H1 (cell line): Measurements from ENCODE around the gene PELI2. TPM values are rescaled to one million over a fixed set of nuclear protein-coding genes. Genes with fewer than 3 reads are reported as not detected.

Experiments
- ATF2 ChIP-seq: IDR thresholded peaks from 2 replicates; pipeline ENCODE4 v1.6.1; 2012; ENCODE audit warnings: low read length, inconsistent platforms
- EGR1 ChIP-seq: IDR thresholded peaks from 2 replicates; pipeline ENCODE4 v1.6.1; 2011; ENCODE audit warnings: low read depth, low read length, borderline replicate concordance
- EZH2 ChIP-seq: fragments of 200-600 bp; sonication (generic); IDR thresholded peaks from 2 replicates; pipeline ENCODE4 v1.7.1; 2012; ENCODE audit warnings: low read depth, mild to moderate bottlenecking, moderate library complexity, low read length, inconsistent platforms; ENCODE audit not compliant: severe bottlenecking
- MAFK ChIP-seq: IDR thresholded peaks from 2 replicates; pipeline ENCODE4 v1.6.1; 2012; ENCODE audit warnings: low read depth, mild to moderate bottlenecking, improper control_type of control experiment, low read length
- POLR2AphosphoS5 ChIP-seq: IDR thresholded peaks from 2 replicates; pipeline ENCODE4 v1.6.1; 2011; ENCODE audit warnings: low read depth, low read length
- SAP30 ChIP-seq: fragments of 300-600 bp; sonication (generic); IDR thresholded peaks from 2 replicates; pipeline ENCODE4 v1.7.1; 2012; ENCODE audit warnings: low read length, moderate library complexity, mild to moderate bottlenecking, inconsistent platforms; ENCODE audit not compliant: insufficient read depth, insufficient replicate concordance
- SIN3A ChIP-seq, 2 experiments: IDR thresholded peaks in 1 of 2; conservative IDR thresholded peaks in 1 of 2; 2 replicates each; pipeline ENCODE4 v1.6.1; 2011 to 2012; ENCODE audit warnings: low read length in 2 of 2, improper control_type of control experiment in 1 of 2, low read depth in 1 of 2, mild to moderate bottlenecking in 1 of 2
- polyA plus RNA-seq, 7 experiments: library from polyadenylated mRNA; depleted of rRNA in 3 of 7; stranded (reverse) in 5 of 7; unstranded in 2 of 7; fragments of >200 nt in 5 of 7; fragments of 200-250 nt in 2 of 7; gene quantifications; 1 replicate in 5 of 7; 2 replicates in 1 of 7; 4 replicates in 1 of 7; pipeline versions ENCODE4 v1.2.1 to v1.2.3, GENCODE V29; 2011 to 2013; ENCODE audit warnings: missing spikeins in 2 of 7, mixed read lengths in 2 of 7
- total RNA-seq: library from RNA; stranded (reverse); fragmentation: NEBNext Ultra II Directional; extraction: Animal tissue kit (Norgen Biotek cat#: 25700); gene quantifications from 2 replicates; pipeline ENCODE4 v1.2.1, GENCODE V29; 2021

The PELI2 gene
- total and polyA plus RNA-seq, 2 of the 8 experiments (the other 6 are each of a cell fraction or from before 2014, with no cell fraction given) = 14.6 to 25.7 TPM

GRCh38 chr14:56121816-56122215 lies 3.6 kb downstream of the PELI2 start (continued):
- no peak for TF ChIP-seq ATF2
- TF ChIP-seq POLR2AphosphoS5 = no peak
- TF ChIP-seq MAFK = no peak
- TF ChIP-seq SIN3A (conservative IDR thresholded peaks at IDR 0.05 in 1 of 2, IDR thresholded peaks at IDR 0.05 in 1 of 2; ENCODE audit: low read depth in 1 of 2, low read length in 2 of 2) = no peak
- no peak for TF ChIP-seq EZH2
- no peak for TF ChIP-seq EGR1
- TF ChIP-seq SAP30 = no peak
